GM18508 (cell line): Measurements from ENCODE around the gene ITGB2.
A peak's percentile ranks its signal among the peaks of the same experiment; 100 is the strongest.

Source experiments
- ATAC-seq: cut with Tn5 transposase; IDR thresholded peaks from one replicate; pipeline ENCODE4 v1.9.1; 2021; ENCODE audit warnings: moderate number of reproducible peaks; ENCODE audit not compliant: insufficient read depth, unreplicated experiment

Gene ITGB2

GRCh38 chr21:44873356-44874239 is 47.1 kb downstream of the ITGB2 start, which contains the start of gene PTTG1IP:
Gene PTTG1IP, minus strand, starts transcription at chr21:44873690. Its CDS starts 74 bp downstream, at chr21:44873616.
- peak; percentile 52 for ATAC-seq

GRCh38 chr21:44872649-44873355 is 47.9 kb downstream of the ITGB2 start:
- no peak for ATAC-seq

GRCh38 chr21:44872323-44872648 is 48.4 kb downstream of the ITGB2 start:
- ATAC-seq: no peak

- no peak for ATAC-seq
Measured at GRCh38 chr21:44871576-44872269, 49.0 kb downstream of the ITGB2 start.

GRCh38 chr21:44870748-44871495 is 49.8 kb downstream of the ITGB2 start:
- no peak for ATAC-seq

GRCh38 chr21:44869781-44870747 is 50.6 kb downstream of the ITGB2 start:
- no peak for ATAC-seq

- ATAC-seq: no peak
Measured at GRCh38 chr21:44868707-44869106, 52.0 kb downstream of the ITGB2 start.

GRCh38 chr21:44867999-44868700 is 52.5 kb downstream of the ITGB2 start:
- no peak for ATAC-seq

- ATAC-seq: no peak
Measured at GRCh38 chr21:44867464-44867863, 53.2 kb downstream of the ITGB2 start.

GRCh38 chr21:44866780-44867179 is 53.9 kb downstream of the ITGB2 start:
- ATAC-seq: no peak

- ATAC-seq: no peak
Measured at GRCh38 chr21:44865561-44866280, 55.0 kb downstream of the ITGB2 start.

GRCh38 chr21:44862869-44863685 is 57.6 kb downstream of the ITGB2 start:
- no peak for ATAC-seq

- ATAC-seq: no peak
Measured at GRCh38 chr21:44858791-44859190, 61.9 kb downstream of the ITGB2 start.

- no peak for ATAC-seq
Measured at GRCh38 chr21:44858291-44858690, 62.4 kb downstream of the ITGB2 start.

- ATAC-seq: no peak
Measured at GRCh38 chr21:44857127-44857892, 63.4 kb downstream of the ITGB2 start.

GRCh38 chr21:44856131-44856530 is 64.6 kb downstream of the ITGB2 start:
- ATAC-seq: no peak
